Fibroblast of skin of abdomen (primary cell): ENCODE data around the gene CFAP68.
A peak's percentile ranks its signal among the peaks of the same experiment; 100 is the strongest.
"Not testable (repeated sequence)": the region's sequence is repeated elsewhere in the genome, so short reads cannot be mapped to it uniquely, and the experiment has no call there.

ENCODE experiments used
- DNase-seq: peaks from one replicate; pipeline ENCODE4 v3.0.0-alpha.2; 2013

The CFAP68 gene

GRCh38 chr11:111918390-111919256, 39.3 kb downstream of the CFAP68 start, which contains the start of gene C11orf52:
Gene C11orf52 (plus strand): TSS chr11:111918913. CDS start chr11:111918973, 60 bp downstream.
- no peak for DNase-seq

- DNase-seq: no peak
Measured at GRCh38 chr11:111920908-111921307, 41.6 kb downstream of the CFAP68 start.

GRCh38 chr11:111921541-111922230, 42.3 kb downstream of the CFAP68 start:
- no peak for DNase-seq

- DNase-seq: peak; percentile 87
Measured at GRCh38 chr11:111922803-111923202, 43.5 kb downstream of the CFAP68 start.

- peak; percentile 66 for DNase-seq
Measured at GRCh38 chr11:111923351-111923788, 44.0 kb downstream of the CFAP68 start.

GRCh38 chr11:111923951-111924350, 44.6 kb downstream of the CFAP68 start:
- DNase-seq: no peak

GRCh38 chr11:111925953-111926352, 46.6 kb downstream of the CFAP68 start:
- no peak for DNase-seq

- peak; percentile 96 for DNase-seq
Measured at GRCh38 chr11:111926505-111927391, 47.4 kb downstream of the CFAP68 start.

GRCh38 chr11:111930472-111930871, 51.1 kb downstream of the CFAP68 start:
- no peak for DNase-seq

GRCh38 chr11:111932611-111932950, 53.2 kb downstream of the CFAP68 start:
- DNase-seq: no peak

GRCh38 chr11:111933176-111933575, 53.8 kb downstream of the CFAP68 start:
- DNase-seq: not testable (repeated sequence)

- DNase-seq: peak; percentile 56
Measured at GRCh38 chr11:111933872-111934271, 54.5 kb downstream of the CFAP68 start.

- DNase-seq: no peak
Measured at GRCh38 chr11:111934306-111934705, 55.0 kb downstream of the CFAP68 start.
